KG1 (cell line): ENCODE measurements around the gene ST6GALNAC6.
"Not testable (repeated sequence)": the region's sequence is repeated elsewhere in the genome, so short reads cannot be mapped to it uniquely, and the experiment has no call there.

ENCODE experiments used
- DNase-seq: peaks from one replicate; lab custom pipeline; 2025; lab: John Stamatoyannopoulos, UW

Gene ST6GALNAC6

DNA sequence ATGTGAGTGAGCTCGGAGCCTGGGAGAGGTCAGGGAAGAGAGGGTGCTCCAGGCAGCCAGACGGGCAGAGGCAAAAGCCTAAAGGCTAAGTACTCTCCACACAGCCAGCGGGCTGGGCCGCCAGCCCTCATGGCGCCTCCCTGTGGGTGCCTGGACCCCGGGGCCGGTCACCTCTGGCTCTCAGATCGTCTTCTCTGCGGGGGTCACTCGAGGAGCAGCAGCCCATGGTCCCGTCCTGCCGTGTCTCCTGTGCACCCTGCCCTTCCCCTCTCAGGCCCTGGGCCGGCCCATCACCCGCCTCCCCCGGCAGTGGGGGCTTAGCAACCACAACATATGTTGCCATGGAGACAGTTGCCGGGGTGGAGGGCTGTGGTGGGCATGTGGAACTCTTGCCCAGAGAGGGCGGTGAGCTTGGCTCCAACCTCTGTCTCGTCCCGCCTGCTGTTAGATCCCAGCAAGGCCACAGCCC is 26.1 kb downstream of the ST6GALNAC6 start:
- no peak for DNase-seq

DNA sequence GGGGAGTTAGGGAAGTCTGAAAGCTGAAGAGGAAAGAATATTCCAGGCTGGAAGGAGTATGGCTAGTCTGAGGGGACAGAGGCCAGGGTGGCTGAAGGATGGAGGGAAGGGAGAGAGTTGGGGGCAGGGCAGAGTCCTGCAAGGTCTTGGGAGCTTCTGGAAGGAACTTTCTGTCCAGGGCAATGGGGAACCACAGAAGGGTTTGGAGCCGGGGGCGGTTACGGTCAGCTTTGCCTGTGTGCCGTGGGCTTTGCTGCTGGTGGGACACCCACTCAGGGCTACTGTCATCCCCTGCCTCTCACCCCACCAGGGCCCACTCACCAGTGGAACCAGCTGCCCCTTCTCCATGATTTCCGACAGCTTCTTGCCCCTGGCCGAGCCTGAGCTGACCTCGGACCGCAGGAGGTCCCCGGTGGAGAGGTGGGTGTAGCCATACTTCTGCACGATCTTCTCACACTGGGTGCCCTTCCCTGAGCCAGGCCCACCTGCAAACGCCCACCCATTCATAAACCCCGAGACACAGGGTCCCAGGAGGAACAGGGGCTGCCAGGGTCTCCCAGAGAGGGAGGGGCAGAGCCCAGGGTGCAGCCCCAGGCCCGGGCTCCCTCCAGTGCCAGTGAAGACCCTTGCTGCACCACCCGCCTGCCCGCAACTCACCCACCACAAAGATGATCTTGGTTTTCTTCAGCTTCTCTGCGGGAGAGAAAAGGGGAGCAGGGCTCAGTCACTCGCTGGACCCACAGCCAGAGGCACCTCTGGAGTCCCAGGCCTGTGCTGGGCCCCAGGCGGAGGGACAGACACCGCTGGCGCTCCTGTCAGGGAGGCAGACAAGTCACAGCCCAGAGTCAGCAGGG is 26.8 kb downstream of the ST6GALNAC6 start:
- DNase-seq = no peak

DNA sequence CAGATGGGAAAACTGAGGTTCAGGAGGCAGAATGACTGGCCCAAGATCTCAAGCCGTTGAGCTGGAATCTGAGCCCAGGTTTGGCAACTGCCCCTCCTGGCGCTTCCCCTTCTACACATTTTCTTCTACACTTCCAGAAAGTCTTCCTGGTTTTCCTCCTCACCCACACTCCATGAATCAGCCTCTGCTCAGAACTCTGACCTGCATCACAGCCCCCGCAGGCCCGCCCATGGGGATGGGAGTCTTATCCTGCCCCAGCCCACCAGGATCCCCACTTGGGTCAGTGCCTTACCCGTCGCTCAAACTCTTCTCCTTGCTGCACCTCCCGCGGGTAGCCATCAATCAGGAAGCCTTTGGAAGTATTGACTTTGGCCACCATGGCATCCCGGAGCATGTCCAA is 27.9 kb downstream of the ST6GALNAC6 start:
- no peak for DNase-seq

DNA sequence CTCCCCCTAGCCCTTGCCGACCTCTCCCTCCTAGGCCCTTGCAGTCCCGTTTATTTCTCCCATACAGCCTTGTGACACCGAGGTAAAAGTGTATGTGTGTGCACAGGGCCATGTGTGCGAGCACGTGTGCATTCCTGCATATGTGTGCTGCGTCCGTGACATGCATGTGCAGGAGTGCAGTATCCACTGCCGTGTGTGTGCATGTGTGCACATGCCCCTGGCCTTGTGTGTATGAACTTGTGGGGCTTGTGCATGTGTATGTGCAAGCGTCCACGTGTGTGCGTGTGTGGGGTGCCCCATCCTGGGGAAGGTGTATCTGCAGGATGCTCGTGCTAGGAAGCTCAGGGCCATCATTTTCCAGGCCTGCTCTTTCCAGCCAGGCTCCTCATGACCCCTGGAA is 28.5 kb downstream of the ST6GALNAC6 start:
- no peak for DNase-seq

DNA sequence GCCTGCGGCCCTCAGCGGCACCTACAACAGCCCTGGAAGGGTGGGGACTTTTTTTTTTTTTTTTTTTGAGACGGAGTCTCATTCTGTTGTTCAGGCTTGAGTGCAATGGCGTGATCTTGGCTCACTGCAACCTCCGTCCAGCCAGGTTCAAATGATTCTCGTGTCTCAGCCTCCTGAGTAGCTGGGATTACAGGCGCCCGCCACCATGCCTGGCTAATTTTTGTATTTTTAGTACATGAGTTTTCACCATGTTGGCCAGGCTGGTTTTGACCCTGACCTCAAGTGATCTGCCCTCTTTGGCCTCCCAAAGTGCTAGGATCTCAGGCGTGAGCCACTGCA is 29.3 kb downstream of the ST6GALNAC6 start:
- DNase-seq = not testable (repeated sequence)

DNA sequence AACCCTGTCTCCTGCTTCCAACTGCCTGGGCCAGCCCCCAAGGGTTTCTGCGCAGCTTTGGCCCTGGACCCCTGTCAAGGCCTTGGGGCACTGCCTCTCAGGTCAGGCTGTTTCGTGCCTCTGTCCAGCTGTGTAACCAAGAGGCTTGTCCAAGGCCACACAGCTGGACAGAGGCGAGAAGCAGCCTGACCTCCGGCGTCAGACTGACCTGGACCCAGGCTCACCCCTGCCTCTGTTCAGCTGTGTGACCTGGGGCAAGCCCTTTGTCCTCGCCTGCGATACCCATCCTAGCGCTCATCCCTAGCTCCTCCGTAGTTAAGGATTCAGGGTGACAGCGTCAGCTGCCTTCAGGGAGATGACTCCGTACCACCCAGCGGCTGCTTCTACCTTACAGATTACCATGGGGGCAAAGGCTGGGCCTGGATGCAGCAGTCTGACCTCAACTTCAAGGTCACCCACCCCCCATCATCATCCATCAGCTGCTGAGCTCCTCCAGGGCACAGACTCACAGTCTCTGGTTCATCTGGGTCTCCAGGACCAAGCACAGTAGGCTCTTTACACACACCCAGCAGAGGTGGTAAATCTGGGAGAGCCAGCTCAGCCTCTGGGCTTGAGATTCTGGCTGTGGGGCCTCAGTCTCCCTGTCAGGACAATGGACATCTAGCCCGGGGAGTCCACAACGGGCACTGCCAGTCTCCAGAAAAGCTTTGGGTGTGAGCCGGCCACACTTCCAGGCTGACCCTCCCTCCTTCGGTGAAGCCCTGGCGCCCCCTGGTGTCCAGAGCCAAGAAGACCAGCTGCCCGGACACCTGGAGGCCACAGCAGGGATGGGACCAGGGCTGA is 29.9 kb downstream of the ST6GALNAC6 start:
- DNase-seq = no peak

DNA sequence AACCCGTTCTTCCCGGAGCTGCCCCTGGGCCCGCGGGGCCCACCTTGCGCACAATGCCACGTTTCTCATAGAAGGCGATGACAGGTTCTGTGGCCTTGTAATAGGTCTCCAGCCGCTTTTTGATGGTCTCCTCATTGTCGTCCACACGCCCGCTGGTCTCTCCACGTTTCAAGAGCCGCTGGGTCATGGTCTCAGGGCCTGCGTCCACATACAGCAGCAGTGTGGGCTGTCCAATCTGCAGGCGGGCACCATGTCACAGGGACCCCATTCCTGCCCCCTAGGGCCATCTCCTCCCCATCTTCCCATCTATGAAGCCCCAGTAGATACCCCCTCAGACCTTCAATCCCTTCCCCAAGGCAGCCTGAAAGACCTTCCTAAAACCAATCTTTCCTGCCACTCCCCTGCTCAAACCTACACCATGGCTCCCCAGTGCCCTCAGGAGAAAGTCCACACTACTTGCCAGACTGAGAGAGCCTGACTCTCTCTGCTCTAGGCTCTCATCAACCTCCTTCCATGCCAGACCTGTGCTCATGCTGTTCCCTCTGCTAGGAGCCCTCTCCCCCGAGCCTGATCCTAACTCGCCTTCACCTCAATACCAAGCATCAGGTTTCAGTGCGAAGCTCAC is 31.0 kb downstream of the ST6GALNAC6 start:
- no peak for DNase-seq

DNA sequence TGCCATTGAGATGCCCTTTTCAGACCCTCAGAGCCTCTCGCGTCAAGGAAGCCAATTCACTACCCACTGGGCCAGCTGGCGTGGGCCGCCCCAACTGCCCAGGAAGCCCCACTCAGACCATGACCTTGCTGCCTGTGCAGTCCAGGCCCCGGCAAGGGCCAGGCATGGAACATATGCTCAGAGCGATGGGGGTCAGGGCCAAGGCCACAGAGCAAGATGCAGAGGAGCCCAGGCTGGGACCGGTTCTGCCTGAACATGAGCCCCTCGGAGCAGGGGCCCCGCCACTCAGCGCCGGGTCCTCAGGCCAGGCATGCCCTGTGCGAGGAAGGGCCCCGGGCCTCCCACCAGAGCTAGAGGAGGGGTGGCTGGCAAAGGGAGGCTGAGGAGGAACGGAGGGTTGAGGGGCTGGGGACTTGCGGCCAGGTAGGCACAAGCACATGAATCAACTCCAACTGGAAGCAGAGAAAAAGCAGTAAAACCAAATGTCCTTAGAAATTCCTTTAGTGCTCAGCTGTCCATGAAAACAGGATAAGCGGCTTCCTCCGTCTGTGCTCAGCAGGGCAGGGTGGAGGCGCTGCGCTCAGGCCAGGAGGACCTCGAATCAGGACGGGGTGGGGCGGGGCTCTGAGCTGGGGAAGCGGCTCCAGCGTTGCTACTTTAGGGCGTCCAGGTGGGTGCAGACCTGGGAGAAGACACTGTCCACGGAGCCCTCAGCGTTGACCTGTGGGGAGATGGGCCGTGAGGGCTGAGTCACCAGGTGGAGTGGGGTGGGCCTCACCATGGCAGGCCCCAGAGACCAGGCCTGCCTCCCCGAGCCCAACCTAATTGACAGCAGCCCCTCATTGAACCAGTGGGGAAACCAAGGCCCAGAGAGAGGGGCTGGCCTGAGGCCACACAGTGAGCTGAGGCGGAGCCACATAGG is 31.8 kb downstream of the ST6GALNAC6 start:
- no peak for DNase-seq

DNA sequence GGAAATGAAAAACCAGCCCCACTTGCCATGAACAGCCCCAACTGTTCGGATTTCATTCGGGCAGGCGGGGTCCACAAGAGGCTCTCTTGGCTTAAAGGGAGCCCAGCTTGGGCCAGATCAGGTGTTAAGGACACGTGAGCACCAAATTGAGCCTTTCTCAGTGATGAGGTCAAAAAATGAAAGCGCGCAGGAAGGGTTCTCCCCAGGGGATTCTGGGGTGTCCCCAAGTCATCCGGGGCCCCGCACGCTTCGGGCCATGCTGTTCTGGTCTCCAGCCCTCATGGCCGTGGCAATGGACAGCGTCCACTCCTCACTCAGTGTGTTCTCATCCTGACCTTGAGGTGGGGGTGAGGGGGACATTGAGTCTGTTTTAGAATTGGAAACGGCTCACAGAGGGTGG is 32.9 kb downstream of the ST6GALNAC6 start:
- no peak for DNase-seq

DNA sequence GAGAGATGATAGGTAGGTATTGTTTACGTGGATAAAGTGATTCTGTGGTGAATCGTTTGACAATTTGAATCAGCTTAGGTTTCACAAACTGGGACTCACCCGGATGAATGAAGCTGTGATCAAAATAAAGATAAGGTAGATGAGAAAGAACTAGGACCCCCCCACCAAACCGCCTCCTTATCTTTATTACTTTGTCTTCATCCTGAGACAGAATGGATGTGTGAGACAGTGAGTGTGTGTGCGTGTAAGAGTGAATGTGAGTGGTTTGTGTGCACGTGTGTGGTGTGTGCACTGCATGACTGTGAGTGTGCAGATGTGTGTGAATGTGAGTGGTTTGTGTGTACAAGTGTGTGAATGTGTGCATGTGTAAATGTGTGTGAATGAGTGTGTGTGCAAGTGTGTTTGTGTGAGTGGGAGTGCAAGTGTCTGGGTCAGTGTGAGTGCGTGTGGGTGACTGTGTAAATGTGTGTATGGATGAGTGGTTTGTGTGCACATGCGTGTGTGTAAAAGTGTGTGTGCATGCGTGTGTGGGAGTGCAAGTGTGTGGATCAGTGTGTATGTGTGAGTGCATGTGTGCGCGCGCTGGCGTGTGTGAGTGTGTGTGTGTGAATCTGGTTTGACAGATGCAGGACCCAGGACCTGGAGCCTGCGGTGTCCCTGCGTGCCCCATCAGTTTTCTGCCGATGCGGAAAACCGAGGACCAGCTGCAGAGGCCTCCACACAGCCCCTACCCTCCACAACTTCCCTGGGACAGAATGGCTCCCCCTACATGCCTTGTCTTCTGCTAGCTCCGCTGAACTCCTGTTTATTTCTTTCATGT is 33.5 kb downstream of the ST6GALNAC6 start:
- DNase-seq = no peak

DNA sequence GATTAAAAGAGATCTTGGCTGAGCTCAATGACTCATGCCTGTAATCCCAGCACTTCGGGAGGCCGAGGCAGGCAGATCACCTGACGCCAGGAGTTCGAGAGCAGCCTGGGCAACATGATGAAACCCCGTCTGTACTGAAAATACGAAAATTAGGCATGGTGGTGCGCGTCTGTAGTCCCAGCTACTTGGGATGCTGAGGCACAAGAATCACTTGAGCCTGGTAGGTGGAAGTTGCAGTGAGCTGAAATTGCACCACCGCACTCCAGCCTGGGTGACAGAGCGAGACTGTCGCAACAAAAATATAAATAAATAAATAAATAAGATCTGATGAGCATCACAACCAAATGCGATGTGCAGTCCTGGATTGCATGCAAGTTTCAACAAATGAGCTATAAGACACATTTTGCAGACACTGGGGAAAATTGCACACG is 36.2 kb downstream of the ST6GALNAC6 start:
- DNase-seq = no peak

DNA sequence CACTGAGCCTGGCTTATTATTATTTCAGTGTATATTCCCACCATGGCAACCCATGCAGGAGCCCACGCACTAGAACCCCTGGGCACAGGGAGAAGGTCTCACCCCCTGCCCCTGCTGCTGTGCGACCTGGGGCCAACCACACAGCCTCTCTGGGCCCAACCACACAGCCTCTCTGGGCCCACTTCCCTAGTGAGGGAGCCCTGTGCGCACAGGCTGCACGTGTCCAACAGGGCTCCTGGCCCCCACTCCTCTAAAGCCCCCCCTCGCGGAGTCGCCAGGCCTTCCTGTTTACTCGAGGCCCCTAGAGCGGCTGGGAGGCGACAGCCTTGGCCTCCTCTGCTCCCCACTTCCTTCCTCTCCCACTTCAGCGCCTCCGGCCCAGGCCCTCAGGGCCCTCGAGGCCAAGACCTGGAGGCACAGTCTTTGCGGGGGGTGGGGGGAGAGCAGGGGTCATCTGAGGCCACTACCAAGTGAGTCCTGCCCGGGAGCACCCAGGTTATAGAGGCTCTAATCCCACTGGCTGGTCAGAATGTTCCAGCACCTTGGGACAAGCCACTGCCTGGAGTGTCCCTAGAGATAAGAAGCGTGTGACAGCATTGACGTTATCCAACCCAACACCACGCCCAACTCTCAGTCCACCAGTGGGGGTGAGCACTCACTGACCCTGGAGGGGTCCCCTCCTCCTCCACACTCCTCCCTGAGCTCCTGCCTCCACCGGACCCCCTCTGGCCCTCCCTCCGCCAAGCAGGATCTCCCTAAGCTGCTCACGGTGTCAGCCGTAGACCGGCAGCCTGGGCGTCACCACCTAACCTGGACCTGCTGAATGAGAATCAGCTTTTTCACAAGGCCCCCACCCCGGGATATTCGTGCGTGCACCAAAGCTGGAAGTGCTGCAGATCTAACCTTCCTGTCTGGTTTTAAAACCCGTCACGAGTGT is 37.1 kb downstream of the ST6GALNAC6 start:
- peak; percentile 96 for DNase-seq

DNA sequence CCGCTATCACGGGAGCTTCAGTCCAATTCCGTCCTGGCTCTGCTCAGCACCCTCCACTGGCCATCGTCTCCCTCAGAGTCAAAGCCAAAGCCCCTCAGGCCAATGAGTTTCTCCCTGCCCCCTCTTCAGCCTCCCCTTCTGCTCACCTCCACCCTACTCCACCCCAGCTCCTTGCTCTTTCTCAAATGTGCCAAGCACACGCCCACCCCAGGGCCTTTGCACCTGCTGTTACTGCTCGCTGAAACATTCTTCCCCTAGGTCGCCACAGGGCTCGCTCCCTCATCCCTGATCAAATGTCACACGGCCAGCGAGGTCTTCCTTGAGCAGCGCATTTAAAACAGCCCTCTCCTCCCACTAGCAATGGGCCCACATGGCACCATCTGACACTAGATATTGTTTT is 38.6 kb downstream of the ST6GALNAC6 start:
- no peak for DNase-seq

DNA sequence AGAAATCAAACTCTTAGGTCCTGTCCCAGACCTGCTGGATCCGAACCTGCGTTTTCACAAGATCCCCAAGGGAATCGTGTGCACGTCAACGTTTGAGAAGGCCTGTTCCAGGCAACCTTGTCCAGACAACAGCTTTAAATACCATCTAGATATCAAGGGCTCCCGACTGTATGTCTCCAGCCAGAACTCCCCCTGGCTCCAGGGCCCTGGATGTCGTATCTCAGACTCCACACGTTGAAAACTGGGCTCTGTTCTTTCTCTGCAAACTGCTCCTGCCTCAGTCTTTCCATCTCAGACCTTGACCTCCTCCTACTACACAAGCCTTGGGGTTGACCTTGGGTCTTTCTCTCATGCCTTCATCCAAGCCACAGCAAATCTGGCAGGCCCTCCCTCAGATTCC is 39.1 kb downstream of the ST6GALNAC6 start:
- DNase-seq = no peak

DNA sequence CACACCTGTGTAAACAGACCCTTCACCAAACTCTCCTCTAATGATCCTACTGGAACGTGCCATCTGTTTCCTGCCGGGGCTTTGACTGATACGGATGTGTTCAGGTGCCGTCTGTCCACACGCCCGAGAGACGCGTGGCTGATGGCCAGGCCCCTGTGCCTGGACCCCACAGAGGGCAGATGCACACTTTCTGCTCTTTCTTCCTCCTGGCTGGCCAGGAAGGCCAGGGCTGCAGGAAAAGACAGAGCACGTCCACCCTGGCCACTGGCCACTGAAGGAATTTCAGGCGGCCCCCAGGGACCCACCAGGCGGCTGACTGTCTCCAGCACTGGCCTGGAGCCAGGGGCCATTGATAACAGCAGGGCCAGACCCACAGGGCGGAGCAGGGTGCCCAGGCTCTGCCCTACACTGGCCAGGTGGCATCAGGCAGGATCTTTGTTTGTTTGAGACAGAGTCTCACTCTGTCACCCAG is 41.3 kb downstream of the ST6GALNAC6 start:
- no peak for DNase-seq

DNA sequence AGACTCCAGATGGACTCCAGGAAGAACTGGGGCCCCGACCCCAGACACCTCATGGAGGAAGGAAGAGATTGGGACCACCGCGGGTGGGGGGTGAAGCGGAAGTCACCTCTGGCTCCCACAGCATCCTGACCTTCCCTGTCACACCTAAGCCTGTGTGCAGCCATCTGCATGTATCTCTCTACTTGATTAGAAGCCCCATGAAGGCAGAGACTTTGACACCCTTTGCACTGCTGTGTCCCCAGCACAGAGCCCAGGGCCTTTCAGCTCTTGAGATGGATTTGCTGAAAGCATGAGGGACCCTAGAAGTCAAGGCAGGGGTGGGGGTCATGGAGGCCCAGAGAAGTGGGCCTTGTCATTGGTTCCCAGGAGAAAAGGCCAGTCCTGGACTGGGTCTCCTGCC is 42.1 kb downstream of the ST6GALNAC6 start:
- no peak for DNase-seq

DNA sequence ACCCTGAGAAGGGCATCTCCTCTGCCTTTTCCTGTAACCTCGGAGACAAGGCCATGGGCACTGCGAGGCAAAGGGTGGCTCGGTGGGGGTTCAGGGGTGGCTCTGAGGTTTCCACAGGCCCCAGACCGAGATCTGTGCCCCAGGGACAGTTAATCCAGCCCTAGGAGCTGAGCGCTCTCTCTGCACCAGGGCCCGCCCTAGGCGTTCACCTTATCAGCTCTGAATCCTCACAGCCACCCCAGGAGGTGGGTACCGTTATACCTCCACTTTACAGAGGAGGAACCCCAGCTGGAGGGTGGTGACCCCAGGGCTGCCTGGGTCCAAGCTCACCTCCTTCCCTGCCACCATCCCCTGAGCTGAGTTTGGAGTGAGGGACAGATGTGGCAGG is 42.7 kb downstream of the ST6GALNAC6 start:
- no peak for DNase-seq

DNA sequence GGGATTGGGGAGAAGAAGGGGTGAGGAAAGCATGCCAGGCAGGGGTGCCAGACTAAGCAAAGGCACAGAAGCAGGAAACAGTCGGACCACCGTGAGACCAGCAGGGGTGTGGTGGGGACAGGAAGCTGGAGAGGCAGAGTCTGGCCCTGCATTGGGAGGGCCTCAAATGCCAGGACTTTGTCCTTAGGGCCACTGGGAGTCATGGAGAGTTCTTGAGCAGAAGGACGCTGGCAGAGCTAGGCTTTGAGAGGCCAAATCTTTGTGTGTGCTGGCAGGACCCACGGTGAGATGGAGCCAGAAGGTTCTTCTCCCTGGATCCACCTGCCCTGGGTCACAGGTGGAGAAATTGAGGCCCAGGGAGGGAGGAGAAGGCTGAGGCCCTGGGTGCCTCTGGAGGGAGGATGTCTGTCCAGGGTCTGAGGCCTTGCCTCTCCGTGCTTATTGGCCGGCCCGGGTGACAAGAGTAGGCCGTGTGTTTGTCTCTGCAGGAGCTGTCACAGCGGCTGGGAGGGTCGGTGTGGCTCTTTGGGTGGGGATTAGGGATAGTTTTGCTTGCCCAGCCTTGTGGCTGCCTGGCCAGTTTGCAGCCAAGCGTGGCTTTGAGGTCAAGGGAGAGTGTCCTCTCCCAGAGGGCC is 43.2 kb downstream of the ST6GALNAC6 start:
- DNase-seq = no peak

DNA sequence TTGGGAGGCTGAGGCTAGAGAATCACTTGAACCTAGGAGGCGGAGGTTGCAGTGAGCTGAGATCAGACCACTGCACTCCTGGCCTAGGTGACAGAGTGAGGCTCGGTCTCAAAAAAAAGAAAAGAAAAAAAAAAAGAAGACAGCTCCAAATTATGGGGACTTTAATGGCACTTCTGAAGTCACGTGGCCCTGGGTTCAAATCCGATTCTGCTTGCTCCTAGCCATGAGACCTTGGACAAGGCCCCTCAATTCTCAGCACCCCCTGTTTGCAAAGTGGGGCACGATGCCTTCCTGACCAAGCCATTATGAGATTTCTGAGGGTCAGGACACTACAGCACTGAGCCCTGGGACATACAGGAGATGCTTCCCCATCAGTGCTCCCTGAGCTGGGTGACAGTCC is 43.9 kb downstream of the ST6GALNAC6 start:
- DNase-seq = no peak
